PC-3 (cell line): ENCODE measurements around the gene TIGD6.

Experiments used
- CTCF ChIP-seq: fragments of 300-600 bp; sonication (generic); conservative IDR thresholded peaks from 2 replicates; pipeline ENCODE4 v1.5.1; 2017; ENCODE audit warnings: antibody characterized with exemption, low read depth, mild to moderate bottlenecking, low read length
- EZH2phosphoT487 ChIP-seq: fragments of 300-600 bp; sonication (generic); IDR thresholded peaks from 2 replicates; pipeline ENCODE4 v1.6.1; 2018; ENCODE audit warnings: mild to moderate bottlenecking, antibody characterized with exemption, low read length, borderline replicate concordance

GRCh38 chr5:149969181-149969930 is 31.1 kb downstream of the TIGD6 start:
- TF ChIP-seq CTCF: no peak
- TF ChIP-seq EZH2phosphoT487: no peak
